Pancreas (tissue), 10 donors: ENCODE data around the gene TDRKH. TPM values are rescaled to one million over a fixed set of nuclear protein-coding genes. Genes with fewer than 3 reads are reported as not detected.
A peak's percentile ranks its signal among the peaks of the same experiment; 100 is the strongest.

Experiments
- ATAC-seq, 4 donors: fragments of 200-7000 bp; cut with Tn5 transposase; one replicate each; pipeline versions ENCODE4 v1.8.0 to v1.9.1; 2020; ENCODE audit warnings: mild to moderate bottlenecking in 4 of 4, moderate library complexity in 4 of 4
- DNase-seq, 6 donors: peaks; one replicate each; pipeline ENCODE4 v3.0.0-alpha.2; 2020
- FAIRE-seq: peaks from 2 replicates; lab custom pipeline; 2012; peaks lifted over from hg19 to GRCh38; lab: Jason Lieb, UNC
- H3K27ac ChIP-seq, 4 donors: fragments of 200-600 bp; sonication (generic); 1 replicate in 3 of 4; 2 replicates in 1 of 4; pipeline versions ENCODE4 v1.5.0 to v1.8.0; 2020
- H3K27me3 ChIP-seq, 4 donors: fragments of 200-600 bp; one replicate each; pipeline ENCODE4 v1.8.0; 2021
- H3K36me3 ChIP-seq, 3 donors: fragments of 200-600 bp; sonication (generic) in 1 of 3; one replicate each; pipeline versions ENCODE4 v1.5.0 to v1.8.0; 2020 to 2021
- H3K4me1 ChIP-seq, 3 donors: fragments of 200-600 bp; one replicate each; pipeline ENCODE4 v1.8.0; 2021
- H3K4me3 ChIP-seq, 4 donors: fragments of 200-600 bp; sonication (generic) in 2 of 4; one replicate each; pipeline versions ENCODE4 v1.5.0 to v1.8.0; 2020 to 2021
- H3K9me3 ChIP-seq, 4 donors: fragments of 200-600 bp; one replicate each; pipeline ENCODE4 v1.8.0; 2021
- CTCF ChIP-seq, 4 donors: fragments of 200-600 bp; sonication (generic) in 3 of 4; IDR thresholded peaks; one replicate each; pipeline versions ENCODE4 v1.5.0 to v1.8.0; 2021; ENCODE audit warnings: antibody characterized with exemption in 4 of 4
- WGBS, 2 donors: extraction: QIAGEN DNeasy Blood & Tissue Kit; methylation state at CpG; one replicate each; pipeline ENCODE4 v1.1.7; 2013; 5-methylcytosine and 5-hydroxymethylcytosine counted together
- intact Hi-C, 3 donors: fragments of 100-400 bp; cut with DNase I; formaldehyde crosslinking; loops; one replicate each; pipeline versions ENCODE4 v1.11.1 to v1.14.2; 2022
- polyA plus RNA-seq, 2 donors: library from polyadenylated mRNA; stranded (reverse); fragments of 200-250 nt; gene quantifications; one replicate each; pipeline ENCODE4 v1.2.3, GENCODE V29; 2013
- total RNA-seq, 6 donors: library from RNA; stranded (reverse); fragmentation: NEBNext Ultra II Directional in 4 of 6; extraction: Animal tissue kit (Norgen Biotek cat#: 25700) in 4 of 6; gene quantifications; one replicate each; pipeline versions ENCODE4 v1.2.1 to v1.2.4, GENCODE V29; 2021 to 2023
- donor health status: healthy with polysubstance abuse.
- donor health status: DM: no; HTN: no; CAD: no; lungs with moderate emphysema.
- donor health status: DM: no; HTN: no; CAD: no.
- donor health status: control.
- donor health status: control.
- donor health status: Bipolar disorder and iron deficiency.
- donor health status: DM: yes; HTN: yes; CAD: no.
- donor health status: DM: no; HTN: no; CAD: no.
- donor health status: DM: no; HTN: no; CAD: no.
- donor health status: DM: yes; HTN: yes; CAD: no.

TDRKH gene
- total and polyA plus RNA-seq, 8 donors: 2.6 to 7.5 (median 3.7) TPM

GRCh38 chr1:151831256-151831591 lies 40.9 kb upstream of the TDRKH start:
- H3K9me3 ChIP-seq: no peaks in the 10 kb centered on the region

GRCh38 chr1:151830055-151830454 lies 39.8 kb upstream of the TDRKH start:
- Histone ChIP-seq H3K4me1 (peaks cover 25 to 34% (median 27%) of the 10 kb centered on the region in 3 donors), H3K36me3 (peaks cover 0 to 21% (median 2%) of the 10 kb centered on the region in 3 donors), H3K27ac (no peak overlapping the region), H3K27me3 (no peaks in the 10 kb centered on the region), H3K4me3 (peak overlapping the region in 2 of 4 donors; percentile 66 to 82), H3K9me3 (no peaks in the 10 kb centered on the region)
- DNase-seq (peak in 1 of 6 donors; percentile 67), FAIRE-seq (no peak), ATAC-seq (no peak)
- no peak for TF ChIP-seq CTCF (IDR thresholded peaks at IDR 0.05)
- 19 to 24% methylated on average over 4 to 6 of the region's 6 CpGs for WGBS, 2 donors
- intact Hi-C loops: no loop called here

More at GRCh38 chr1:151831256-151831591, 40.9 kb upstream of the TDRKH start:
- Histone ChIP-seq H3K27me3 (no peaks in the 10 kb centered on the region), H3K27ac (peak overlapping the region; percentile 81 to 93 (median 86)), H3K36me3 (peaks cover 0 to 10% (median 2%) of the 10 kb centered on the region in 3 donors), H3K4me3 (peak overlapping the region; percentile 33 to 82 (median 62)), H3K4me1 (peaks cover 33 to 38% (median 37%) of the 10 kb centered on the region in 3 donors)
- no peak for TF ChIP-seq CTCF (IDR thresholded peaks at IDR 0.05)
- FAIRE-seq (no peak), ATAC-seq (no peak), DNase-seq (no peak)
- WGBS, 2 donors: 9 to 14% methylated on average over 4 of the region's 4 CpGs
- intact Hi-C loops: no loop called here

GRCh38 chr1:151829352-151830046 lies 39.2 kb upstream of the TDRKH start:
- H3K27ac ChIP-seq: peak overlapping the region in 1 of 4 donors; percentile 8
- ATAC-seq (no peak), DNase-seq (no peak), FAIRE-seq (no peak)
- 60 to 65% methylated on average over 4 of the region's 4 CpGs for WGBS, 2 donors
- peak overlapping the region in 1 of 4 donors; percentile 82 for H3K4me3 ChIP-seq
- intact Hi-C loops: loop anchor here in 1 of 3 donors (10.0 kb wide), 1 partner anchor 55 kb away; no protein-coding TSS in a partner anchor
- H3K4me1 ChIP-seq: peaks cover 23 to 34% (median 27%) of the 10 kb centered on the region in 3 donors
- TF ChIP-seq CTCF (IDR thresholded peaks at IDR 0.05): no peak
- H3K36me3 ChIP-seq: peaks cover 0 to 21% (median 2%) of the 10 kb centered on the region in 3 donors
- no peaks in the 10 kb centered on the region for H3K27me3 ChIP-seq
- H3K9me3 ChIP-seq: no peaks in the 10 kb centered on the region

- no peak for TF ChIP-seq CTCF (IDR thresholded peaks at IDR 0.05)
- ATAC-seq (no peak), DNase-seq (no peak), FAIRE-seq (no peak)
- H3K4me3 ChIP-seq: no peak overlapping the region
- 27 to 52% methylated on average over 9 to 12 of the region's 12 CpGs for WGBS, 2 donors
- peaks cover 23 to 30% (median 27%) of the 10 kb centered on the region in 3 donors for H3K4me1 ChIP-seq
- peaks cover 0 to 21% (median 2%) of the 10 kb centered on the region in 3 donors for H3K36me3 ChIP-seq
- intact Hi-C loops: loop anchor here in 1 of 3 donors (10.0 kb wide), 1 partner anchor 54 kb away; no protein-coding TSS in a partner anchor
- H3K9me3 ChIP-seq: no peaks in the 10 kb centered on the region
- H3K27ac ChIP-seq: no peak overlapping the region
- H3K27me3 ChIP-seq: no peaks in the 10 kb centered on the region
Observed at GRCh38 chr1:151828921-151829320, 38.6 kb upstream of the TDRKH start.

- Histone ChIP-seq H3K36me3 (peaks cover 0 to 21% (median 2%) of the 10 kb centered on the region in 3 donors), H3K27ac (no peak overlapping the region), H3K27me3 (no peaks in the 10 kb centered on the region), H3K4me3 (no peak overlapping the region), H3K4me1 (peaks cover 16 to 22% (median 21%) of the 10 kb centered on the region in 3 donors), H3K9me3 (no peaks in the 10 kb centered on the region)
- FAIRE-seq (no peak), DNase-seq (no peak), ATAC-seq (no peak)
- no peak for TF ChIP-seq CTCF (IDR thresholded peaks at IDR 0.05)
- intact Hi-C loops: loop anchor here in 1 of 3 donors (10.0 kb wide), 1 partner anchor 53 kb away; no protein-coding TSS in a partner anchor
- 71 to 73% methylated on average over 9 of the region's 9 CpGs for WGBS, 2 donors
Observed at GRCh38 chr1:151827853-151828252, 37.6 kb upstream of the TDRKH start.
